GM23248 (cell line): ENCODE data around the gene TMC2.

Source experiments
- EZH2 ChIP-seq: fragments of 200-600 bp; sonication (generic); IDR thresholded peaks from 2 replicates; pipeline ENCODE4 v1.6.1; 2018; ENCODE audit warnings: antibody characterized with exemption, mild to moderate bottlenecking; ENCODE audit not compliant: insufficient read depth, poor library complexity, severe bottlenecking
- EZH2phosphoT487 ChIP-seq: fragments of 200-600 bp; sonication (generic); IDR thresholded peaks from 2 replicates; pipeline ENCODE4 v1.6.1; 2018; ENCODE audit warnings: antibody characterized with exemption, moderate library complexity, mild to moderate bottlenecking, low read depth; ENCODE audit not compliant: insufficient read depth

DNA sequence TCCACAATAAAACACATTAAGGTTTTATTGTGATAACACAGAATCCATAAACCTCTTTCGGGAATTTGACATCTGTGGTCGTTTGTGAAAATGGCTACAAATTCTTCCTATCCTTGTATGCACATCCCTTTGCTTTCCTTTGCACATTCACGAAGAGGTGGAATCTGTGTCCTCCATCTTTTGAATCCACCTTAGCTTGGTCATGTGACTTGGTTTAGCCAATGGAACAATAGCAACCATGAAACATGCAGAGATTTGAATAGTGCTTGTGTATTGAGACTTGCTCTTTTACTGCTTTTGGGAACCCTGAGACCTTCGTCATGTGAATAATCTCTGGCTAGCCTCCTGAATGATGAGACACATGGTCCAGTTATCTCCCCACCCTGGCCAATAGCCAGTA, 66.4 kb downstream of the TMC2 start:
- TF ChIP-seq EZH2 (no peak), EZH2phosphoT487 (no peak)
